ENCODE data around the gene CENPB.

Gene CENPB

GRCh38 chr20:3811467-3812258 is 25.1 kb upstream of the CENPB start:
- peak; percentile 96 for DNase-seq (ENCODE audit: low read depth)
- in situ Hi-C loops (cut with HindIII; ENCODE audit: low sequenced_read_pairs): no loop called here
- no peak for TF ChIP-seq CTCF (IDR thresholded peaks at IDR 0.05; ENCODE audit: low read depth, low read length, missing control alignments)
- peak overlapping the region; percentile 19 for H3K4me3 ChIP-seq (ENCODE audit: low read depth, low read length)

- no peak for DNase-seq (ENCODE audit: low read depth)
- in situ Hi-C loops (cut with HindIII; ENCODE audit: low sequenced_read_pairs): no loop called here
- no peak for TF ChIP-seq CTCF (IDR thresholded peaks at IDR 0.05; ENCODE audit: low read depth, low read length, missing control alignments)
- no peak overlapping the region for H3K4me3 ChIP-seq (ENCODE audit: low read depth, low read length)
Observed at GRCh38 chr20:3808544-3808943, 22.0 kb upstream of the CENPB start.

GRCh38 chr20:3804781-3805180 is 18.2 kb upstream of the CENPB start:
- TF ChIP-seq CTCF (IDR thresholded peaks at IDR 0.05; ENCODE audit: low read depth, low read length, missing control alignments): no peak
- no peak overlapping the region for H3K4me3 ChIP-seq (ENCODE audit: low read depth, low read length)
- DNase-seq (ENCODE audit: low read depth): no peak
- in situ Hi-C loops (cut with HindIII; ENCODE audit: low sequenced_read_pairs): no loop called here

GRCh38 chr20:3804254-3804751 is 17.8 kb upstream of the CENPB start:
- no peak overlapping the region for H3K4me3 ChIP-seq (ENCODE audit: low read depth, low read length)
- no peak for DNase-seq (ENCODE audit: low read depth)
- in situ Hi-C loops (cut with HindIII; ENCODE audit: low sequenced_read_pairs): no loop called here
- TF ChIP-seq CTCF (IDR thresholded peaks at IDR 0.05; ENCODE audit: low read depth, low read length, missing control alignments): no peak

GRCh38 chr20:3803854-3804253 is 17.3 kb upstream of the CENPB start:
- no peak overlapping the region for H3K4me3 ChIP-seq (ENCODE audit: low read depth, low read length)
- no peak for DNase-seq (ENCODE audit: low read depth)
- in situ Hi-C loops (cut with HindIII; ENCODE audit: low sequenced_read_pairs): no loop called here
- no peak for TF ChIP-seq CTCF (IDR thresholded peaks at IDR 0.05; ENCODE audit: low read depth, low read length, missing control alignments)

- TF ChIP-seq CTCF (IDR thresholded peaks at IDR 0.05; ENCODE audit: low read depth, low read length, missing control alignments): no peak
- in situ Hi-C loops (cut with HindIII; ENCODE audit: low sequenced_read_pairs): no loop called here
Observed at GRCh38 chr20:3803289-3803688, 16.7 kb upstream of the CENPB start.

More at GRCh38 chr20:3803289-3803688, 16.7 kb upstream of the CENPB start:
- DNase-seq (ENCODE audit: low read depth): no peak
- H3K4me3 ChIP-seq (ENCODE audit: low read depth, low read length): no peak overlapping the region

Measured in astrocyte of the cerebellum (primary cell).